Measurements from ENCODE around the gene ARHGAP26. TPM values are rescaled to one million over a fixed set of nuclear protein-coding genes. Genes with fewer than 3 reads are reported as not detected.

Gene ARHGAP26
- total RNA-seq, 1 donor from 2014 or later: 20.1 TPM

- Mint-ChIP-seq H3K27ac (ENCODE audit: unreplicated experiment) (no peak overlapping the region), H3K36me3 (ENCODE audit: unreplicated experiment) (no peaks in the 10 kb centered on the region), H3K9me3 (ENCODE audit: unreplicated experiment) (peaks cover 2% of the 10 kb centered on the region), H3K4me3 (ENCODE audit: unreplicated experiment) (no peak overlapping the region), H3K4me1 (ENCODE audit: low read depth, unreplicated experiment) (peaks cover 14% of the 10 kb centered on the region), H3K27me3 (ENCODE audit: unreplicated experiment) (peaks cover 7% of the 10 kb centered on the region)
- no peak for DNase-seq
- TF ChIP-seq CTCF (IDR thresholded peaks at IDR 0.05; ENCODE audit: partially characterized antibody, unreplicated experiment): no peak
Observed at GRCh38 chr5:143226361-143226760, 456.2 kb downstream of the ARHGAP26 start.

- Mint-ChIP-seq H3K4me1 (ENCODE audit: low read depth, unreplicated experiment) (peaks cover 14% of the 10 kb centered on the region), H3K4me3 (ENCODE audit: unreplicated experiment) (no peak overlapping the region), H3K27me3 (ENCODE audit: unreplicated experiment) (peaks cover 7% of the 10 kb centered on the region), H3K36me3 (ENCODE audit: unreplicated experiment) (no peaks in the 10 kb centered on the region), H3K9me3 (ENCODE audit: unreplicated experiment) (peaks cover 2% of the 10 kb centered on the region), H3K27ac (ENCODE audit: unreplicated experiment) (no peak overlapping the region)
- DNase-seq: no peak
- no peak for TF ChIP-seq CTCF (IDR thresholded peaks at IDR 0.05; ENCODE audit: partially characterized antibody, unreplicated experiment)
Observed at GRCh38 chr5:143226872-143227271, 456.7 kb downstream of the ARHGAP26 start.

- no peak for DNase-seq
- no peak overlapping the region for H3K27ac Mint-ChIP-seq (ENCODE audit: unreplicated experiment)
- no peak overlapping the region for H3K4me3 Mint-ChIP-seq (ENCODE audit: unreplicated experiment)
- peaks cover 2% of the 10 kb centered on the region for H3K9me3 Mint-ChIP-seq (ENCODE audit: unreplicated experiment)
- H3K4me1 Mint-ChIP-seq (ENCODE audit: low read depth, unreplicated experiment): peaks cover 11% of the 10 kb centered on the region
- no peak for TF ChIP-seq CTCF (IDR thresholded peaks at IDR 0.05; ENCODE audit: partially characterized antibody, unreplicated experiment)
- no peaks in the 10 kb centered on the region for H3K36me3 Mint-ChIP-seq (ENCODE audit: unreplicated experiment)
- peaks cover 5% of the 10 kb centered on the region for H3K27me3 Mint-ChIP-seq (ENCODE audit: unreplicated experiment)
Observed at GRCh38 chr5:143227301-143227700, 457.1 kb downstream of the ARHGAP26 start.

GRCh38 chr5:143228597-143229293 is 458.6 kb downstream of the ARHGAP26 start:
- H3K4me1 Mint-ChIP-seq (ENCODE audit: low read depth, unreplicated experiment): peaks cover 11% of the 10 kb centered on the region
- H3K36me3 Mint-ChIP-seq (ENCODE audit: unreplicated experiment): no peaks in the 10 kb centered on the region
- H3K4me3 Mint-ChIP-seq (ENCODE audit: unreplicated experiment): no peak overlapping the region
- H3K9me3 Mint-ChIP-seq (ENCODE audit: unreplicated experiment): peaks cover 4% of the 10 kb centered on the region
- TF ChIP-seq CTCF (IDR thresholded peaks at IDR 0.05; ENCODE audit: partially characterized antibody, unreplicated experiment): no peak
- H3K27me3 Mint-ChIP-seq (ENCODE audit: unreplicated experiment): peaks cover 5% of the 10 kb centered on the region
- no peak overlapping the region for H3K27ac Mint-ChIP-seq (ENCODE audit: unreplicated experiment)
- DNase-seq: no peak

GRCh38 chr5:143229426-143229895 is 459.3 kb downstream of the ARHGAP26 start:
- Mint-ChIP-seq H3K36me3 (ENCODE audit: unreplicated experiment) (no peaks in the 10 kb centered on the region), H3K4me1 (ENCODE audit: low read depth, unreplicated experiment) (peaks cover 13% of the 10 kb centered on the region), H3K27me3 (ENCODE audit: unreplicated experiment) (peaks cover 4% of the 10 kb centered on the region), H3K4me3 (ENCODE audit: unreplicated experiment) (no peak overlapping the region), H3K27ac (ENCODE audit: unreplicated experiment) (no peak overlapping the region), H3K9me3 (ENCODE audit: unreplicated experiment) (peaks cover 4% of the 10 kb centered on the region)
- TF ChIP-seq CTCF (IDR thresholded peaks at IDR 0.05; ENCODE audit: partially characterized antibody, unreplicated experiment): no peak
- DNase-seq: no peak

Data from glutamatergic neuron (in vitro differentiated cells).